Activated T-cell treated with anti-CD3 and anti-CD28 coated beads, Interleukin-2, amount 50 U/mL, for 1 hour (primary cell): ENCODE data around the gene CRYBB3.

ENCODE experiments used
- DNase-seq: peaks from one replicate; pipeline ENCODE4 v3.0.0-alpha.2; 2020

Gene CRYBB3

GRCh38 chr22:25199731-25200520, at the start of gene CRYBB3:
CRYBB3 (plus strand) TSS chr22:25199858; CDS start chr22:25201397, 1,539 bp downstream.
- DNase-seq, result no peak

GRCh38 chr22:25153961-25154666, 45.5 kb upstream of the CRYBB3 start:
- DNase-seq, result no peak

DNA sequence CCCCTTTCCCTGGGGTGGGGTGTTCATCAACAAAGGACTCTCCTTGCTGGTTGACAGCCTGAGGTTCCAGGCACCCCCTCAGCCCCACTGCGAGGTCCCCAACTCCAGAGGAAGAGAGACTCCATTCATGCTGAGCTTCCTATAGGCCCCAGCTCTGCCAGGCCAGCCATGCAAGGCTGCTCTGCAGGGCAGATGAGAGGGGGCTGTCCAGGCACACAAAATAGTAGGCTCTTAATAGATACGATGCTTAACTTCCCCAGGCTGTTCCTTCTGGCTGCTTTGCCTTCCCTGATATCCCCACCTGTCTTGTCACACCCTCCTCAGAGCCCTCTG, 45.0 kb upstream of the CRYBB3 start:
- no peak for DNase-seq

DNA sequence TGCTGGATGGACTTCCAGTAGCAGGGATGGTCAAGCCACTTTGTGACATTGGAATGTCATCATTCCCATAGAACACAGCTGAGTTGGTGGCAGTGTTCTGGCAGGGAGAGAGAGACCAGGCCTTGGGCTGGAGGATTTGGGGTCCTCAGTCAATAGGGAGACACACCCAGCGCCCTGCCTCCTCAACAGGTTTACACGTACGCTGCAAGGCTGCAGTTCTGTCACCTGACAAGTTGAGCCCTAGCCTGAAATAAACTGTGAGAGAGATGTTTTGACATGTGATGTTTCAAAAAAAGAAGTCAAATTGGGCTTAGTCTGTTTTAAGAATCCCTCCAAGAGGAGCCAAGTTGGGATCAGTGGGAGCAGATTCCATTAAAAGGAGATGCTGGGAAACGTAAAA, 42.9 kb upstream of the CRYBB3 start:
- no peak for DNase-seq

- no peak for DNase-seq
Observed at GRCh38 chr22:25159028-25159427, 40.6 kb upstream of the CRYBB3 start.

- DNase-seq, result no peak
Observed at GRCh38 chr22:25160120-25160996, 39.3 kb upstream of the CRYBB3 start.

DNA sequence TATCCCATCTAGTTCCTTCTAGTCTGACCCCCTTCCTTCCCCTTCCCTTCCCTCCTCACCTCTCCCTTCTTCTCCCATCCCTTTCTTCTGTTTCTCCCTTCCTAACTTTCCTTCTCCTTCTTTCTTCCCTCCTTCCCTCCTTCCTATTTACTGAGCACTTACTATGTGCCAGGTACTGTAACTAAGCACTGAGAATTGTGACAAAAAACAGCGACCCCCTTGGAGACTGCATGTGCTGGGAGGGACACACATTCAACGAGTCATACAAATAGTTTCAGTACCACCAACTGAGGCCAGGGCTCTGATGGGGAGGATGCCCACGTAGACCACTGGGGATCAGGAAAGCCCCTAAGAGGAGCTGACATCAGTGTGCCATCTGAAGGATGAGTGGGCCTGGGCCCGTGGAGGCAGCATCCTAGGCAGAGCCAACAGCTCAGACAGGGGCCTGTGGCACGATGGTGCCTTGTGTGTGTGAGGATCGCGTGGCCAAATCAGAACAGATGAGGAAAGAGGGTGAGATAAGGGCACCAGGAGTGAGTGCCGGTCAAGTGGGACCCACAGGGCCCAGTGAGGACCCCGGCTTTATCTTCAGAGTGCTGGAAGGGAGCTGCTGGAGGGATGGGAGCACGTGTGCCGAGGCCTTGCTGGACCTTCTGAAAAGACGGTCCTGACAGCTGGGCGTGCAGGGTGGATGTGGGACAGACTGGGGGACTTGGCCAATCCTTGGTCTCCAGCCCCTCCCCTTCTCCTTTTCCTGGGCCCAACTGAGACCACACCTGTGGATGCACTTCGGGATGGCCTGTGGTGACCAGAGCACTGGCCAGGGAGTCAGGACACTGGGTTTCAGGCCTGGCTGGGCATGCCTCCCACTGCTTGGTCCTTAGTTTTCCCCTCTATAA, 38.4 kb upstream of the CRYBB3 start:
- no peak for DNase-seq

GRCh38 chr22:25161916-25162530, 37.6 kb upstream of the CRYBB3 start:
- DNase-seq, result no peak

- no peak for DNase-seq
Observed at GRCh38 chr22:25162561-25162960, 37.1 kb upstream of the CRYBB3 start.

- DNase-seq, result no peak
Observed at GRCh38 chr22:25165785-25166184, 33.9 kb upstream of the CRYBB3 start.

DNA sequence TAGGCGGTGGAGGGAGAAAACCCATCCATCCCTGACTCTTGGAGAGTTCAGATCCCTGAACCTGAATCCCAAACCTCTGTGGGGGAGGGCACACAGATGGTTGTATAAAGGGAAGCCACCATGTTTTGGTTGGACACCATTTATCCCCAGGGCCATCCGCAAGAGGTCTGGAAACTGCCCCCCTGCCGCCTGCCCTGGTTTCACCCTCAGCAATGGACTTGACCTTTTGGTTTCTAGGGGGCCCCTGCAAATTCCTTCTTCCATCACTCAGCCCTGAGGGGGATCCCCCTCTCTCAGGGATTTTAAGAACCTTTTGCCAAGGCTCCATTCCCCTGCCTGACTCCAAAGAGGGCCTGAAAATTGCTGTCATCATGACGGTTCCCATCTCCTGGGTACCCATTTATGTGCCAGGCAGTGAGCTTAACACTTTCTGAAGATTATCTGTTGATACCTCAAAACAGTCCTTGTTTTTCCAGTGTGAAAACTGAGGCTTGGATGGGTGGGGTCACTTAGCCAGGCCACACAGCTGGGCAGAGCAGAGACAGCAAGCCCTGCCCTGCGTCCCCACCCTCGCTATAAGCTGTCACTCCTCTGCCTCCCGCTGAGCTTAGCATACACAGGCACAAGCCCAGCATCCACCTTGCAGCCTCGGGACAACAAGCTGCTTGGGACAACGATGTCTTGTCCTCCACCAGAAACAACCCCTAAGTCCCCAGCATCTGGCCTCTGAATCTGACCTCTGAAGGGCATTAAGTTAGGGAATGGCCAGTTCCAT, 33.2 kb upstream of the CRYBB3 start:
- no peak for DNase-seq

DNA sequence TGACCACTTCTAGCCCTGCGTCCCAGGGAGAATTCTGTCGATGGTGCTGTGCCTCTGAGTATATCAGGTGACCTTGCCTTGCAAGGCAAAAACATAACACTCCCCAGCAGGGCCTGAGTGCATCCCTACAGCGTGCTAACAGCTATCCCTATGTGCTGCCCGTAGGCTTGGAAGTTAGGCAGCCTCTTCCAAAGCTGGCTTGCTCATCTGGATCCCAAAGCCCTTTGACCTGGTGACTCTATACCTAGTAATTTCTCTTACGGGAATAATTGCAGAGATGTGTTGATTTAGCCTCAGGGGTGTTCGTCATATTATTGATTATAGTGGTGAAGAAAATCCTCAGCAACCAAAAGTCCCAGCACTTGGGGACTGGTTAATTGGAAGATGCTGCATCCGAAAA, 32.6 kb upstream of the CRYBB3 start:
- DNase-seq, result no peak

GRCh38 chr22:25167834-25168601, 31.6 kb upstream of the CRYBB3 start:
- DNase-seq, result no peak

DNA sequence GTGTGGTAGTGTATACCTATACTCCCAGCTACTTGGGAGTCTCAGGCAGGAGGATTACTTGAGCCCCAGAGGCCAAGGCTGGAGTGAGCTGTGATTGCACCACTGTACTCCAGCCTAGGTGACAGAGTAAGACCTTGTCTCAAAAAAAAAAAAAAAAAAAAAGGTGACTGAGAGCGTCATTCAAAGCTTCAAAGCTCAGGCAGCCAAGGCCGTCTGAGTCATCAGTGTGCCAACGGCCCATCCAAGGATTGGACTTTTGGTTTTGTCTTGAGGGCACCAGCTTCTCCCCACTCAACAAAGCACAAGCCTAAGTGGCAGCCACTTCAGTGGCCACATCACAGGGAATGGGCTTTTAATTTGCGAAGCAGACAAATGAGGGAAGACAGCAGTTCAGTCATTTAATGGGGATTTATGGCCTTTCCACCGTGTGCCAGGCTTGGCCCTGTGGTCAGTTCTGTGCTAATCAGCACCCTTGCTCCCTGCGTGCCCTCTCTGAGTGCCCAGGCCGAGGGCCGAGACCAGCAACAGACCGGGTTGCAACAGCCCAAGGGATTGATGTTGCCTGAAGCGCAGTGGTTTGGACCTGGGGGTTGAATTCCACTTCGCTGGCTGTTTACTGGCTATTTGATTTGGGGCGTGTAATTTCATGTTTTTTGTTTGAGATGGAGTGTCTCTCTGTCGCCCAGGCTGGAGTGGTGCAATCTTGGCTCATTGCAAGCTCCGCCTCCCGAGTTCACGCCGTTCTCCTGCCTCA, 30.2 kb upstream of the CRYBB3 start:
- no peak for DNase-seq

GRCh38 chr22:25170426-25170980, 29.2 kb upstream of the CRYBB3 start:
- DNase-seq, result no peak

- peak; percentile 46 for DNase-seq
Observed at GRCh38 chr22:25172153-25172552, 27.5 kb upstream of the CRYBB3 start.

- DNase-seq, result no peak
Observed at GRCh38 chr22:25174156-25174887, 25.3 kb upstream of the CRYBB3 start.

GRCh38 chr22:25174888-25175411, 24.7 kb upstream of the CRYBB3 start:
- DNase-seq, result no peak
